DMS53 (cell line): Measurements from ENCODE around the gene PDZD7.

Experiments
- DNase-seq: peaks from one replicate; lab custom pipeline; 2025; lab: John Stamatoyannopoulos, UW

The PDZD7 gene

GRCh38 chr10:101061624-101062231 lies 30.8 kb upstream of the PDZD7 start, which contains the start of gene KAZALD1:
KAZALD1 (plus strand) TSS chr10:101061989; CDS start chr10:101062593, 604 bp downstream.
- DNase-seq, result peak; percentile 91

- peak; percentile 96 for DNase-seq
Observed at GRCh38 chr10:101060951-101061623, 30.2 kb upstream of the PDZD7 start.

- peak; percentile 98 for DNase-seq
Observed at GRCh38 chr10:101060036-101060950, 29.4 kb upstream of the PDZD7 start.

DNA sequence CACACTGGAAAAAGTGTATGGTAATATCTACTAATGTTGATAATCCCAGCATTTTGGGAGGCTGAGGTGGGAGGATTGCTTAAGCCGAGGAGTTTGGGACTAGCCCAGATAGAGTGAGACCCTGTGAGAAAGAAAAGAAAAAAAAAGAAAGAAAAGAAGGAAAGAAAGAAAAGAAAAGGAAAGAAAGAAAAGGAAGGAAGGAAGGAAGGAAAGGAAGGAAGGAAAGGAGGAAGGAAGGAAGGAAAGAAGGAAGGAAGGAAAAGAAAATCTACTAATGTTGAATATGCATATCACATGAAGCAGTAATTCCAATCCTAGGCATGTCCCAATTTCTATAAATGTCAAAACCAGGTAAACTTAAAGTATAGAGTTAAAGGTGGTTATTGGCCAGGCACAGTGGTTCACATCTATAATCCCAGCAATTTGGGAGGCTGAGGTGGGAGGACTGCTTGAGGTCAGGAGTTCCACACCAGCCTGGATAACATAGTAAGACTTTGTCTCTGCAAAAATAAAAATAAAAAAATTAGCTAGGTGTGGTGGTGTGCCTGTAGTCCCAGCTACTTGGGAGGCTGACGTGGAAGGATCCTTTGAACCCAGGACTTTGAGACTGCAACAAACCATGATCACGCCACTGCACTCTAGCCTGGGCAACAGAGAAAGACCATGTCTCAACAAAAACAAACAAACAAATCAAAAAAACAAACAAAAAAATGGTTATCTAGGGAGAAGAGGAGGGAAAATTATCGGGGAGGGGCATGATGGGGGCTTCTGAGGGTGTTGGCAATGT lies 25.6 kb upstream of the PDZD7 start:
- no peak for DNase-seq

- DNase-seq, result no peak
Observed at GRCh38 chr10:101055411-101055810, 24.5 kb upstream of the PDZD7 start.

GRCh38 chr10:101054876-101055275 lies 23.9 kb upstream of the PDZD7 start:
- DNase-seq, result no peak

DNA sequence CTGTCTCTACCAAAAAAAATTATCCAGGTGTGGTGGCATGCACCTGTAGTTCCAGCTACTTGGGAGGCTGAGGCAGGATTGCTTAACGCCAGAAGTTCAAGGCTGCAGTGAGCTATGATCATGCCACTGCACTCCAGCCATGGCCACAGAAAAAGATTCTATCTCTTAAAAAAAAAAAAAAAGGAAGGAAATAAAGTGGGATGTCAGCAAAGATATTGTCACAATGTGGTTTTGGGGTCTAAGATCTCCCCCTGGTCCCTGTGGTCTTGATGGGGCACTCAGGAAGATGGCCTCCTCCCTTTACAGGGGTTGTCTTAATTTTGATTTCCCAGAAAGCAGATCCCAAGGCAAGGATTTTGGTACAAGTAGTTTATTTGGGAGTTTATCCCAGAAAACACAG lies 23.4 kb upstream of the PDZD7 start:
- DNase-seq, result no peak

DNA sequence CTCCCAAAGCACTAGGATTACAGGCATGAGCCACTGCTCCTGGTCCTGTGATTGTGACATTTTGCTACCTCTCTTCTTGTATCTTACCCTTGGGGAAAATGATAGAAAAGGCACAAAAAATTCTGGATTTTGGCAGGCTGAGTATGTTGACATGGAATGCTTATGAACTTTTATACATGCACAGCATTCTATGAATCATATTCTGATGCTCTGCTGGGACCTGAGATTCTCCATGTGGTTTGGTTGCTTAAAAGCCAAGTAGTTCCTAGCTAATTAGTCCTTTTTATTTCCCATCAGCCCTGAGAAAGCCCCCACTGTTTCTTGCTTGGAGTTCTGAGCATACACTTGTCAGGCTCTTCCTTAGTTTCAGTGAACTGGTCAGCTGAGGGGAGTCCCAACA lies 22.6 kb upstream of the PDZD7 start:
- no peak for DNase-seq

- DNase-seq, result peak; percentile 51
Observed at GRCh38 chr10:101052285-101052684, 21.4 kb upstream of the PDZD7 start.

DNA sequence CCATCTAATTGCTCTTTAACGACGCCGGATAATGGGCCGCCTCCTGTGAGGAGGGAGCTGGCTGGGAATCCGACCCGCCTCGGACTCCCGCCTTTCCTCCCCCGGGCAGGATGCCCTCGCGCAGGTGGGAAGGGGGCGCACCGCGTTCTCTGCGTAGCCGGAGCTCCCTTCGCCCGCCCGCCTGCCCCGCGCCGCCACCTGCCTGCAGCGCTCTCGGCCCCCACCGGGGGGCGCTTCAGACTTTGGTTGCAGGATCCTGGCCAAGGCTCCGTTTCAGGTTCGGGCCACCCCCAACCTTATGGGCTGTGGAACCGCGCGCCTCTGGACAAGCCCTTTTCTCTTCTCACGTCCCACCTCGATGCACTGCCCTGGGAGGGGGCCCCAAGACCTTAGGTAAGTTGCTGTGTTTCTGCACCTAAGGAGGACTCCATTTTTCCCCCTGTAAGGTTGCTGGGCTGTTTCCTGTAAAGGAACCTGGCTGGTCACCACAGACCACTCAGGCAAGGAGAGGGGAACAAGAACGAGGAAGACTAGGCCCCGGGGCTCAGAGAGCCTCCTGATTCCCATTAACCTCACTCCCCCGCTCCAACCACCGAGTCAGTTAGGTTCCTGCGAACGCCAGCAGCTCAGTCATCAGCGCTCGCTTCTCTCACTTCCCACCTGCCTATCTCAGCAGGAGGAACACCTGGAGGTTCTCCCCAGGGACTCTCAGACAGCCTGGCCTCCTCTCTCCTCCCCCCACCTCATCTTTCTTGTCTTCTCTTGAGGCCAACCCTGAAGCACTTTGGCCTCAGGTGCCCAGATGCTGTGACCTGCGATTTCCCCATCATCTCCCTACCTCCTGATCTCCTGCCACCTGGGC lies 19.5 kb upstream of the PDZD7 start:
- DNase-seq, result peak; percentile 77

- DNase-seq, result peak; percentile 95
Observed at GRCh38 chr10:101047961-101048892, 17.3 kb upstream of the PDZD7 start.

- no peak for DNase-seq
Observed at GRCh38 chr10:101047268-101047667, 16.3 kb upstream of the PDZD7 start.

GRCh38 chr10:101046332-101047238 lies 15.7 kb upstream of the PDZD7 start:
- DNase-seq, result no peak

GRCh38 chr10:101044117-101044516 lies 13.2 kb upstream of the PDZD7 start:
- no peak for DNase-seq

- DNase-seq, result peak; percentile 69
Observed at GRCh38 chr10:101043363-101043707, 12.4 kb upstream of the PDZD7 start.

DNA sequence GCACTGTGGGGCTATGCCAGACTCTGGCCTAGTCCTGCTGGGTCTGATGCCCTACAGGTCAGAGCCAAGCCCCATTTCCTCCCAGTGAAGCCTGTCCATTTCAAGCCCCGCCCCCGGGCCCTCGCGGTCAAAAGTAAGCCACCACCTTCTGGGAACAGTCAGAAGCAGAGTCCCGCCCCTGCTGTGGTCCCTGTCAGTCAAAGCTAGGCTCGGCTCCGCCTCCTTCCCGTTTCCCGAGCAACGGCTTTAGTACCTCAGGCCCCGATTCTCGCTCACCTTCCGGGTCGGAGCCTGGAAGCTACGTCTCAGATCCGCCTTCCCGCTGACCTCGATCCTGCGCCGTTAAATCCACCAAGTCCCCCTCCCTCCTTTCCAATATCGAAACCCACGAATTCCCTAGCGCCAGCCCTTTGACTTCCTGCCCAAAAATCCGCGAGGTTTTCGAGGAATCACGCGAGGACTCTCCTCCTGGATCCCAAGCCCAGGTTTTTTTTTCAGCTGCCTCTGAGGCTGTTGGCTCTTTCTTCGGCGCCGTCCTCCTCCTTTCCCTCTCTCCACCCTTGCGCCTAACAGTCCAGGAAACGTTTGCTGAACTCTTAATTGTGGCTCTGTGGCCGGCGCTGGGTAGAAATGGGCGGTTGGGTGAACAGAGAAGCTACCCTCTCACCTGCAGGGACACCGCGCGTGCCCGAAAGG lies 11.9 kb upstream of the PDZD7 start:
- DNase-seq, result peak; percentile 99

DNA sequence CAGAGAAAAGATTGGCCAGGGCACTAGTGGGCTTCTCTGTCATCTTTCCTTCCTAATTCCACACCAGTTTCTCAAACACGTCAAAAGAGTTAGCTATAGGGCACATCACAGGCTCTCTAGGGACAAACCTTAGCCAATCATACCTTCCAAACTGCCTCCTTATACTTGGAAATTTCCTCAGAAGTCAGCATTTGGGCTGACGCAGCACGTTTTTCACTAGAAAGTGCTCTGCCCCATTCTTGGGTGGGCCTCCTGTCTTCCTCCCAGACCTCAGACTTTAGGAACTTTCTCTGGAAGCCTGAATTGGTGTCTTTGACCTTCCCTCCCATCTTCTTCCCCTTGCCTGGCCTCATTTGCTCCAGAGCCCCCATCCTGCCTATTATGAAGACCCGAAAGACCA lies 11.2 kb upstream of the PDZD7 start:
- no peak for DNase-seq

DNA sequence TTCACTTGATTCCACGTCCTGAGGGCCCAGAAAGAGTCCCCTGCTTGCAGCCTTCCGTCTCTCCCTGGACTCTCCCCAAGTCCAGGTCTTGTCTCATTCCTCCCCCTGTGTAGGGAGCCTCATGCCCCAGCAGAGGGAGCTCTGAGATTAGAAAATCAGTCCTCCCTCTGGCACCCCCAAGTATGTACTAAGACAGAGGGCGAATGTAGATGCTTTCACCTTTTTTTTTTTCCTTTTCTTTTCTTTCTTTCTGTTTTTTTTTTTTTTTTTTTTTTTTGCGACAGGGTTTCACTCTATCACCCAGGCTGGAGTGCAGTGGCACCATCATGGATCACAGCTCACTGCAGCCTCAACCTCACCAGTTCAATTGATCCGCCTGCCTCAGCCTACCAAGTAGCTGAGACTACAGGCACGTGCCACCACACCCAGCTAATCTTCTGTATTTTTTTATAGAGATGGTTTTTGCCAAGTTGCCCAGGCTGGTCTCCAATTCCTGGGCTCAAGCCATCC lies 10.4 kb upstream of the PDZD7 start:
- peak; percentile 90 for DNase-seq
